ENCODE results near the gene RFX8.

RFX8 gene

DNA sequence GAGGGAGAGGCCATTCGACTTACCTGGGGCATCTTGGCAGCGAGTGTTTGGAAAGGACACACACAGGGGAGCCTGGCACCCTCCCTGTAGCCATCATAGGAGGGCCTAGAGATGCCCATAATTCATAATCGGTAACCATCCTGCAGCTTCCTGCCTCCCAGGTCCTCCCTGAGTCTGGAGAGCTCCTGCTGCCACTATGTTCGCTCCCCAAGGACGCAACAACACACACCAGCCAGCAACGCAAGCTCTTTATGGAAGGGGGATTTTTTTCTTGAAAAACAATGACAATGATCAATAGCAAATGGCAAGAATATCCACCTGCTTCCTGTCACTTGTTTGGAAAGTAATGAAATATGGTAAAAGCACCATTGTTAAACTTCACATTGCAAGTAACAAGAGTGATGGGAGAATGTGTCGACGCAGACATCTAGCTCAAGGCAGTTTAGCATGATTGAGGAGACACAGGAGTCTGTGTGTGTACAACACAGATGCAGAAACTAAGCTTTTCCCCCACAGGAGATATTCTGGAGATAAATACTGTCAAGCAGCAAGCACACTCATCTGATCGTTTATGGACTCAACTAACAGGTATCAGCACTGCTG is 62.7 kb downstream of the RFX8 start:
- H3K4me3 Mint-ChIP-seq, result no peak overlapping the region
- no peaks in the 10 kb centered on the region for H3K9me3 Mint-ChIP-seq
- no peaks in the 10 kb centered on the region for H3K4me1 Mint-ChIP-seq
- no peaks in the 10 kb centered on the region for H3K27me3 Mint-ChIP-seq
- no peak overlapping the region for H3K27ac Mint-ChIP-seq (ENCODE audit: low read depth)
- DNase-seq (ENCODE audit: low spot score in 2 of 2), result no peak
- no peak for ATAC-seq (replicated peaks; ENCODE audit: extremely low read depth, poor library complexity, severe bottlenecking)
- H3K36me3 Mint-ChIP-seq (ENCODE audit: insufficient read depth), result no peaks in the 10 kb centered on the region

DNA sequence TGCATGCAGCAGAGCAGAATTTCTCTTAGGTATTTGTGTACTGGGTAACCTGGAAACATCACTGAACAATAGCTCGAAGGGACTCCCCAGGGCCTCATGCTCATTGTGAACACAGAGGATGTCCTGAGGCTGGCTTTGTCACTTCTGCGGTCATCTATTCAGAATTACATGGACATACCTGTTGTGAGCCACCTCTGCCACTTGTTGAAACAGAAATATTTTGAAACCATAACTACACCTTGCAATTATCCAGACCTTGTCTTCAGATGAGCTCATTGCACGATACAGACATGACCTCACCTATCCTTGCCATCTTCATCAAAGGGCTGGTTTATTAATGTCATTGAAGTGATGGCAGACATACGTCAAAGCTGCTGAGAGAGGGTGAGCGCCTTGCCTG is 64.2 kb downstream of the RFX8 start:
- no peaks in the 10 kb centered on the region for H3K36me3 Mint-ChIP-seq (ENCODE audit: insufficient read depth)
- DNase-seq (ENCODE audit: low spot score in 2 of 2), result no peak
- no peaks in the 10 kb centered on the region for H3K9me3 Mint-ChIP-seq
- no peaks in the 10 kb centered on the region for H3K4me1 Mint-ChIP-seq
- H3K27me3 Mint-ChIP-seq, result no peaks in the 10 kb centered on the region
- no peak overlapping the region for H3K27ac Mint-ChIP-seq (ENCODE audit: low read depth)
- H3K4me3 Mint-ChIP-seq, result no peak overlapping the region
- no peak for ATAC-seq (replicated peaks; ENCODE audit: extremely low read depth, poor library complexity, severe bottlenecking)

DNA sequence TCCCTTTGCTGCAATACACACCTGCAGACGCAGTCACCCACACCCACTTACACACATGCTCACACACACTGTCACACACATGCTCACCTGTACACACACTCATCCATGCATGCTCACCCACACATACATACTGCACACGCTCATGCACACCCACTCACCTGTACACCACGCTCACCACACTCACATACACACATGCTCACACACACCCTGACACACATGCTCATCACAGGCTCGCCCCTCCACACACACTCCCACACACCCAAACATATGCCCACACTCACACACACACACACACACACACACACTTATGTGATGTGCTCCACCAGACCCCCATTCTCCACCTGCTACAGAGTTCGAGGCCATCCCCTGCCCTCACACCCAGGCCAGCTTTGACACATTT is 64.8 kb downstream of the RFX8 start:
- Mint-ChIP-seq H3K4me1 (no peaks in the 10 kb centered on the region), H3K27ac (ENCODE audit: low read depth) (no peak overlapping the region), H3K9me3 (no peaks in the 10 kb centered on the region), H3K27me3 (no peaks in the 10 kb centered on the region), H3K36me3 (ENCODE audit: insufficient read depth) (no peaks in the 10 kb centered on the region), H3K4me3 (no peak overlapping the region)
- no peak for ATAC-seq (replicated peaks; ENCODE audit: extremely low read depth, poor library complexity, severe bottlenecking)
- no peak for DNase-seq (ENCODE audit: low spot score in 2 of 2)

DNA sequence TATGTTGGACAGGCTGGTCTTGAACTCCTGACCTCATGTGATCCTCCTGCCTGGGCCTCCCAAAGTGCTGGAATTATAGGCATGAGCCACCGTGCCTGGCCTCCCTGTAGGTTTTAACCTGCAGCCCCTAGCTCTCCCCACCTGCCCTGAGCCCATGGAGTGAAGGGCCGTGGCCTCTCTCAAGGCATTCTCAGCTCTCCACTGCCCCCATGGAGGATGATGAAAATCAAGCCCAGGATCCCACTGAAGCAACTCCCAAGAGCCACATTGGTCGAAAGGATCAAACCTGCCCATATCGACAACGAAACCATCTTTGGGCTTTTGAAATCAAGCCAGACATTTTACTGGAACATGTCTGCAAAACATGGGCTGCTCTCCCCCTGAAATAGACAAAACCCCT is 65.2 kb downstream of the RFX8 start:
- H3K9me3 Mint-ChIP-seq, result no peaks in the 10 kb centered on the region
- H3K4me1 Mint-ChIP-seq, result no peaks in the 10 kb centered on the region
- H3K27me3 Mint-ChIP-seq, result no peaks in the 10 kb centered on the region
- ATAC-seq (replicated peaks; ENCODE audit: extremely low read depth, poor library complexity, severe bottlenecking) (no peak), DNase-seq (ENCODE audit: low spot score in 2 of 2) (no peak)
- H3K36me3 Mint-ChIP-seq (ENCODE audit: insufficient read depth), result no peaks in the 10 kb centered on the region
- no peak overlapping the region for H3K4me3 Mint-ChIP-seq
- H3K27ac Mint-ChIP-seq (ENCODE audit: low read depth), result no peak overlapping the region

DNA sequence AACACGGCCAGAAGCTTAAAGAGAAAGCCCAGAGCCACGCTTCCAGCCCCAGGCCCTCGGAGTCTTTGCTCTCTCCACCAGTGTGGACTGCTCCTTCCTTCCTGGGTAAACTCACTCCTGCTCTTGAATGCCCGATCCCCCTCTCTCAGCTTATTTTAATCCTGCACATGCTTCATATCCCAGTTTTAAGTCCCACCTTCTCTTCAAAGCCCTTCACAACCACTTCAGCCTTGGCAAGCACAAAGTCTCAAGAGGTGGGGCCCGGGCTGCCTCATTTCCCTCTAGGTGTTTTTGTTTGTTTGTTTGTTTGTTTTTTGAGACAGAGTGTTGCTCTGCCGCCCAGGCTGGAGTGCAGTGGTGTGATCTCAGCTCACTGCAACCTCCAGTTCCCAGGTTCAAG is 66.0 kb downstream of the RFX8 start:
- no peak for ATAC-seq (replicated peaks; ENCODE audit: extremely low read depth, poor library complexity, severe bottlenecking)
- no peak for DNase-seq (ENCODE audit: low spot score in 2 of 2)
- Mint-ChIP-seq H3K9me3 (no peaks in the 10 kb centered on the region), H3K4me1 (no peaks in the 10 kb centered on the region), H3K27ac (ENCODE audit: low read depth) (no peak overlapping the region), H3K4me3 (no peak overlapping the region), H3K36me3 (ENCODE audit: insufficient read depth) (no peaks in the 10 kb centered on the region), H3K27me3 (no peaks in the 10 kb centered on the region)

DNA sequence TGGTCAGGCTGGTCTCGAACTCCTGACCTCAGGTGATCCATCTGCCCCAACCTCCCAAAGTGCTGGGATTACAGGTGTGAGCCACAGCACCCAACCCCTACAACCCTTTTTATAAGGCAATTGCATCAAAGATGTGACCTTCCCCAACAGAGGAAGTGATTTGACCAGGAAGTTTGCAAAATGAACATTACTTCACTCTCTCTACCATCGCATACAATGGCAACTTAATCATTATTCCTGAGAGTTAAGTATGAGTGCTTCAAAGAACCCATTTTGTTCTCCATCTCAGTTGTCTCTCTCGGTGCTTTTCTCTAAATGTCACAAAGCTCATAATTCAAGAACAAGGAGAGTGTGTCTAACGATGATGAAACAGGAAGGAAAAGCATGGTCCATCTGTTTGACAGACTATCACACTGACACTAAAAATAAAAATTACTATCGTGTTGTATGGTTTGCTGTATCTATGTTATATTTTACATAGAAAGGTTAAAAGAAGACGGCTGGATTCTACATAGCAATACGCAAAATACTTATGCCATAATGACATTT is 69.5 kb downstream of the RFX8 start:
- DNase-seq (ENCODE audit: low spot score in 2 of 2) (no peak), ATAC-seq (replicated peaks; ENCODE audit: extremely low read depth, poor library complexity, severe bottlenecking) (no peak)
- Mint-ChIP-seq H3K27me3 (peaks cover 29% of the 10 kb centered on the region), H3K36me3 (ENCODE audit: insufficient read depth) (no peaks in the 10 kb centered on the region), H3K27ac (ENCODE audit: low read depth) (no peak overlapping the region), H3K4me1 (peaks cover 5% of the 10 kb centered on the region), H3K9me3 (no peaks in the 10 kb centered on the region), H3K4me3 (no peak overlapping the region)

DNA sequence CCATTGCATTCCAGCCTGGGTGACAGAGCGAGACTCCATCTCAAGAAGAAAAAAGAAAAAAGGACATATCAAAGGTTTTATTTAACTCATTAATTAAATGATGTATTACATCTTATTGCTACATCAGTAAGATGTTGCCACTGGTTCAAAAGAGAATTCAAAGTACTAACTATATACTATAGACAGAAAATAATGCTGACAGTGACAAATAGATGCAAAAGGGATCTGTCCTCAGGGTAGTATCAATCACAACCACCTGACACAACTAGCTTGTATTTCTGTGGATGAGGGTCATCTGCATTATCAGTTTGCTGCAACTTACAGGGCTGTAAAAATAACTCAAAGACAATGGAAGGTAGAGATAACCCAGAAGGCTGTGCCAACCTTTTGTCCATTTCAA is 71.2 kb downstream of the RFX8 start:
- H3K4me1 Mint-ChIP-seq, result peaks cover 5% of the 10 kb centered on the region
- H3K9me3 Mint-ChIP-seq, result no peaks in the 10 kb centered on the region
- no peak overlapping the region for H3K27ac Mint-ChIP-seq (ENCODE audit: low read depth)
- ATAC-seq (replicated peaks; ENCODE audit: extremely low read depth, poor library complexity, severe bottlenecking) (no peak), DNase-seq (ENCODE audit: low spot score in 2 of 2) (no peak)
- H3K4me3 Mint-ChIP-seq, result no peak overlapping the region
- no peaks in the 10 kb centered on the region for H3K36me3 Mint-ChIP-seq (ENCODE audit: insufficient read depth)
- peaks cover 45% of the 10 kb centered on the region for H3K27me3 Mint-ChIP-seq

DNA sequence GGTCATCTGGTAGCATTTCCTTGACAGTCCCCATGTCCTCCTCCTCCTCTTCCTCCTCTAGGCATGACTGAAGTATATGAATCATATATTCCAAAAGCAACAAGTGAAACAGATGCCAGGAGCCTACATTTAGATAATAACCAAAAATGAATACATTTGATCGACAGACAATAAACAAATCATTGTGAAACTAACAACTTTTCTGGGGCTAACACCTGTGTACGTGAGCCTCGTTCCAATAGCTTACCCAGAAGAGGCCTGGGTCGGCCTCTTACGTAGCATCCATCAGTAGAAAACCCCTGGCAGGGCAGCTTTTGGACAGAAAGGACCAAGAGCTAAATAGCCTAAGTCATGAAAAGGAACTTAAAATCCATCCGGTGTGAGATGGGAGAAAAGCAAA is 72.3 kb downstream of the RFX8 start:
- no peak for ATAC-seq (replicated peaks; ENCODE audit: extremely low read depth, poor library complexity, severe bottlenecking)
- H3K4me3 Mint-ChIP-seq, result no peak overlapping the region
- H3K9me3 Mint-ChIP-seq, result no peaks in the 10 kb centered on the region
- H3K27ac Mint-ChIP-seq (ENCODE audit: low read depth), result no peak overlapping the region
- H3K36me3 Mint-ChIP-seq (ENCODE audit: insufficient read depth), result no peaks in the 10 kb centered on the region
- DNase-seq (ENCODE audit: low spot score in 2 of 2), result no peak
- peaks cover 57% of the 10 kb centered on the region for H3K27me3 Mint-ChIP-seq
- peaks cover 5% of the 10 kb centered on the region for H3K4me1 Mint-ChIP-seq

DNA sequence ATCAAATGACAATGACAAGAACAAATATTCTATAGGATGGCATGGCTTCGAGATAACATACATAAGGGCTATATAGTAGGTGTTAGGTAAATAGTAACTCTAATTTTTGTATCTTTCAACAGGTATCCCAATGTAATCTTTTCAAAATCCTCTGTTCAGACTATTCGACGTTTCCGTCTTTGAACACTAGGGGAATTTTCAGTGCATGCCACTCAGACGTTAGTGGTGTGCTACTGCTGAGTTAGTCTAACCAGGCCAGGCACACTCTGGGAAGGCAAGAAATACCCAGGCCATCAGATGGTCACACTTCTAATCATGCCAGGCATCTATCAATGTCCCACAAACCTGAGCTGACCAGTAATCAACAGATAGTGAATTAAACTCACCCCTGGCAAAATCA is 73.0 kb downstream of the RFX8 start:
- DNase-seq (ENCODE audit: low spot score in 2 of 2) (no peak), ATAC-seq (replicated peaks; ENCODE audit: extremely low read depth, poor library complexity, severe bottlenecking) (no peak)
- Mint-ChIP-seq H3K9me3 (no peaks in the 10 kb centered on the region), H3K4me3 (no peak overlapping the region), H3K4me1 (peaks cover 5% of the 10 kb centered on the region), H3K27me3 (peaks cover 63% of the 10 kb centered on the region), H3K36me3 (ENCODE audit: insufficient read depth) (no peaks in the 10 kb centered on the region), H3K27ac (ENCODE audit: low read depth) (no peak overlapping the region)

DNA sequence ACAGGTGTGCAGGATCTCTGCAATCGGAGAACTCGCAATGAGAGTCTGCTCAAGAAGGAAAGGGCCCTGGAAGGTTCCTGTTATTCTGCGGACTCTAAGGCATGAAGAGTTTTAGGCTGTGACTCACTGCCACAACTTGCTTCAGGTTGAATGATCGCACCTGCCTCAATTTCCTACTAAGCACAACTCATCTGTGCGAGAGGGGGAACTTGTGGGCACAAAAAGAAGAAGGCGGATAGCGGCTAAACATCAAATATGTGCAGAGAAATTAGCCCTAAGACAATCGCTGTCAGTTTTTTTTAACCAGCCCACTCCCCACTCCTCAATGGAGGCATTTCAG is 73.6 kb downstream of the RFX8 start:
- no peaks in the 10 kb centered on the region for H3K36me3 Mint-ChIP-seq (ENCODE audit: insufficient read depth)
- no peaks in the 10 kb centered on the region for H3K9me3 Mint-ChIP-seq
- no peak for ATAC-seq (replicated peaks; ENCODE audit: extremely low read depth, poor library complexity, severe bottlenecking)
- H3K27ac Mint-ChIP-seq (ENCODE audit: low read depth), result no peak overlapping the region
- H3K4me1 Mint-ChIP-seq, result peaks cover 5% of the 10 kb centered on the region
- peaks cover 66% of the 10 kb centered on the region for H3K27me3 Mint-ChIP-seq
- H3K4me3 Mint-ChIP-seq, result no peak overlapping the region
- no peak for DNase-seq (ENCODE audit: low spot score in 2 of 2)

DNA sequence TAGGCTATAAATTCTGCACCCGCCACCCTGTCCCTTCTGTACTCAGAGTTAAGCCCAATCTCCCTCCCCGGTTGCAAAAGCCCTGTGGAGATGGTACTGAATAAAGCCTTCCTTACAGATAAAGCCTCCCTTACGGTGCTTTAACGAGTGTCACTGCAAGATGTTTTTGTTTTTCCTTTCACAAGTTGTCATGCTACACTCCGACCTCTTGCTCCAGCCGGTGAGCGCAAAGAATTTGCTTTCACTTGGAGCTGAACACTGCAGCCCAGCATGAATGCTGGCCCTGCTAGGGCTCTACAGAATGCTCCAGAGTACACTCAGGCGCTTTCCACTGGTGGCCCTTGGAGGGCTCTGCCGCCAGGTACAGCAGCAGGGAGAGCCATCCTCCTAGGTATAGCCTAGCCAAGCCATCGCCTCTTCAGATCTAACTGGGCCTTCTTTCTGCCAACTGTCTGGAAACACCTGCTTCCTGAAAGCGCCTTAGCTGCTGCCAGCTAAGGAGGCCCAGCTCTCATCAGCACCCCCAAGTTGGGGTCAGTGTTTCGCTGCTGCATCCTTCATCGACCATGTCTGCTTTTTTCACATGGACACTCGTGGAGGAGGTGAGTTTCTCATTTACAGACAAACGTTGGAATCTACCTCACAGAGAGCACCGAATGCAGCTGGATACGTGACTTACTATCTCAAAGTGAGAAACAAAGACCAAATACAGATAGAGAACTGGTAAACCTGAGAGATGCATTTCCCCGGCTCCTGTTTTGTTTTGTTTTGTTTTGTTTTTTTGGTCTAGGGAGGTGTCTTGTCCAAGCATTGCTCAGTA is 74.2 kb downstream of the RFX8 start:
- DNase-seq (ENCODE audit: low spot score in 2 of 2), result no peak
- no peak overlapping the region for H3K27ac Mint-ChIP-seq (ENCODE audit: low read depth)
- H3K36me3 Mint-ChIP-seq (ENCODE audit: insufficient read depth), result no peaks in the 10 kb centered on the region
- H3K9me3 Mint-ChIP-seq, result no peaks in the 10 kb centered on the region
- peaks cover 5% of the 10 kb centered on the region for H3K4me1 Mint-ChIP-seq
- peaks cover 72% of the 10 kb centered on the region for H3K27me3 Mint-ChIP-seq
- no peak overlapping the region for H3K4me3 Mint-ChIP-seq
- no peak for ATAC-seq (replicated peaks; ENCODE audit: extremely low read depth, poor library complexity, severe bottlenecking)

DNA sequence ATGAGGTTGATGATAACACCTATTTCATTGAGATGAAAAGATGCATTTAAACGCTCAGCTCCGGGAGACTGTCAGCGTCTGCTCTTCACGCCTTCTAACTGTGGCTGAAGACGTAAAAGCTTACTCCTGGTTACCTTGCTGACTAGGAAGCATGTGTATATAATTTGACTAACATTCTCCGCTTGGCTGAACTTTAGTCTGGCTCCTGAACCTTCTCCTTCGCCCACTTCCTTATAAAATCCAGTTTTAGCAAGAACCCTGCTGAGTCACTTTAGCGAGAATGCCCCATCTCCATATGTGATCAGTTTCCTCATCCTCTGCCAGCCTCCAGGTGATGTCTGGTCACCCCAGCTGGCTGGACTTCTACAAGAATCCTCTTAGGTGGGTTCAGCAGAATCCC is 74.9 kb downstream of the RFX8 start:
- H3K4me1 Mint-ChIP-seq, result peaks cover 5% of the 10 kb centered on the region
- H3K9me3 Mint-ChIP-seq, result no peaks in the 10 kb centered on the region
- no peaks in the 10 kb centered on the region for H3K36me3 Mint-ChIP-seq (ENCODE audit: insufficient read depth)
- peaks cover 78% of the 10 kb centered on the region for H3K27me3 Mint-ChIP-seq
- H3K4me3 Mint-ChIP-seq, result no peak overlapping the region
- ATAC-seq (replicated peaks; ENCODE audit: extremely low read depth, poor library complexity, severe bottlenecking) (no peak), DNase-seq (ENCODE audit: low spot score in 2 of 2) (no peak)
- no peak overlapping the region for H3K27ac Mint-ChIP-seq (ENCODE audit: low read depth)

DNA sequence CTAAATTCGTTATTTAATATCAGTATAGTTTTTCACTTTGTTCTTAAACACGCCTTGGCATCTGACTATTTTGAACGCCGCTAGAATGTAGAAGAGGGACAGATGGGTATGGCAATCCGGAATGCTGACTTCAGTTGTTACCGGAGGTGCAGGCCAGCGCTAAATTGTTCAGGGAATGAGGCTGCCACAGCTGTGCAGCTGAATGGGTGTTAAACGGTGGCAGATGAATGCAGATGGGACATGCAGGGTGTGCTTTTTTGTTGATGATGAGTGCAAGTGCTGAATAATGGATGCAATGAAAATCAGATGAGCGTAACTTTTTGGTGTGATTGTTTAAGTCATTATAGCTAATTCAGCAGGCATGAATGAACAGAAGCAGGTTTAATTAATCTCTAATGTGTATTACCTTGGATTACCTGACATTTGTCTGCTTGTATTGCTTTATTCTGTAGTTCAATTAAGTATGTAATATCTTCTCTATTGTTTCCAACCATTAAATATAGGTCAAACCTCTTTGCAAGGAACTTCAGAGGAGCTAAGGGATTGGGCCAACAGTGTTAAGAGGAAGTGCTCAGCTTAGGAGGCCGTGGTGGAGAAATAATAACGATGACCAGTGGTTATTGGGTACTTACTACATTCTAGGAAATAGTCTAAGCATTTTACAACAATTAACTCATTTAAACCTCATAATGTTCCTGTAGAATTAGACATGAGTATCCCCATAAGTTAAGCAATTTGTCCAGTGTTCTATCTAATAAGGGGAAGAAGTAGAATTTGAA is 75.7 kb downstream of the RFX8 start:
- Mint-ChIP-seq H3K4me1 (peaks cover 5% of the 10 kb centered on the region), H3K27me3 (peaks cover 87% of the 10 kb centered on the region), H3K27ac (ENCODE audit: low read depth) (no peak overlapping the region), H3K9me3 (no peaks in the 10 kb centered on the region), H3K36me3 (ENCODE audit: insufficient read depth) (no peaks in the 10 kb centered on the region), H3K4me3 (no peak overlapping the region)
- DNase-seq (ENCODE audit: low spot score in 2 of 2) (no peak), ATAC-seq (replicated peaks; ENCODE audit: extremely low read depth, poor library complexity, severe bottlenecking) (no peak)

Data from central memory CD8-positive, alpha-beta T cell (primary cell).